Loucy (cell line): Measurements from ENCODE around the gene TRAPPC13.

Experiments used
- CTCF ChIP-seq: fragments of 200-600 bp; sonication (generic); conservative IDR thresholded peaks from 2 replicates; pipeline ENCODE4 v1.5.1; 2014; ENCODE audit warnings: mild to moderate bottlenecking, antibody characterized with exemption, low read length
- EZH2phosphoT487 ChIP-seq: fragments of 200-600 bp; IDR thresholded peaks from 2 replicates; pipeline ENCODE4 v1.6.1; 2018; ENCODE audit warnings: antibody characterized with exemption, mild to moderate bottlenecking, moderate library complexity, borderline replicate concordance

- TF ChIP-seq CTCF (no peak), EZH2phosphoT487 (no peak)
These were observed 29.9 kb downstream of the TRAPPC13 start for GRCh38 chr5:65654713-65655112.
